Skeletal muscle satellite cell (primary cell): ENCODE measurements around the gene UCP2.
A peak's percentile ranks its signal among the peaks of the same experiment; 100 is the strongest.

Experiments
- H3K27me3 ChIP-seq: 2 replicates; pipeline ENCODE4 v1.7.0; 2013; ENCODE audit warnings: low read length; ENCODE audit not compliant: control insufficient read depth, insufficient read depth
- H3K36me3 ChIP-seq: 2 replicates; pipeline ENCODE4 v1.7.0; 2013; ENCODE audit warnings: mild to moderate bottlenecking, control low read depth, low read length; ENCODE audit not compliant: insufficient read depth
- H3K4me1 ChIP-seq: 2 replicates; pipeline ENCODE4 v1.7.0; 2013; ENCODE audit warnings: low read length; ENCODE audit not compliant: control insufficient read depth, insufficient read depth
- H3K4me2 ChIP-seq: 2 replicates; pipeline ENCODE4 v1.7.0; 2013; ENCODE audit warnings: mild to moderate bottlenecking, low read length
- H3K4me3 ChIP-seq: 2 replicates; pipeline ENCODE4 v1.7.0; 2013; ENCODE audit warnings: low read length
- H3K9ac ChIP-seq: 2 replicates; pipeline ENCODE4 v1.7.0; 2013; ENCODE audit warnings: mild to moderate bottlenecking, low read depth, low read length, moderate library complexity
- H3K9me3 ChIP-seq: replicated peaks from 2 replicates; pipeline ENCODE4 v1.7.0; 2013; ENCODE audit warnings: mild to moderate bottlenecking, control low read depth, low read length

Gene UCP2

GRCh38 chr11:73983741-73984538, 1.3 kb upstream of the UCP2 start:
- Histone ChIP-seq H3K9me3 (no peaks in the 10 kb centered on the region), H3K4me3 (peak overlapping the region; percentile 85), H3K36me3 (no peaks in the 10 kb centered on the region), H3K27me3 (no peaks in the 10 kb centered on the region), H3K4me1 (peaks cover 13% of the 10 kb centered on the region), H3K9ac (peak overlapping the region; percentile 79), H3K4me2 (peak overlapping the region; percentile 100)

GRCh38 chr11:73982990-73983740, 522 bp upstream of the UCP2 start:
- no peaks in the 10 kb centered on the region for H3K9me3 ChIP-seq
- peaks cover 13% of the 10 kb centered on the region for H3K4me1 ChIP-seq
- peak overlapping the region; percentile 79 for H3K9ac ChIP-seq
- H3K36me3 ChIP-seq = no peaks in the 10 kb centered on the region
- peak overlapping the region; percentile 100 for H3K4me2 ChIP-seq
- H3K27me3 ChIP-seq = no peaks in the 10 kb centered on the region
- H3K4me3 ChIP-seq = peak overlapping the region; percentile 85

DNA sequence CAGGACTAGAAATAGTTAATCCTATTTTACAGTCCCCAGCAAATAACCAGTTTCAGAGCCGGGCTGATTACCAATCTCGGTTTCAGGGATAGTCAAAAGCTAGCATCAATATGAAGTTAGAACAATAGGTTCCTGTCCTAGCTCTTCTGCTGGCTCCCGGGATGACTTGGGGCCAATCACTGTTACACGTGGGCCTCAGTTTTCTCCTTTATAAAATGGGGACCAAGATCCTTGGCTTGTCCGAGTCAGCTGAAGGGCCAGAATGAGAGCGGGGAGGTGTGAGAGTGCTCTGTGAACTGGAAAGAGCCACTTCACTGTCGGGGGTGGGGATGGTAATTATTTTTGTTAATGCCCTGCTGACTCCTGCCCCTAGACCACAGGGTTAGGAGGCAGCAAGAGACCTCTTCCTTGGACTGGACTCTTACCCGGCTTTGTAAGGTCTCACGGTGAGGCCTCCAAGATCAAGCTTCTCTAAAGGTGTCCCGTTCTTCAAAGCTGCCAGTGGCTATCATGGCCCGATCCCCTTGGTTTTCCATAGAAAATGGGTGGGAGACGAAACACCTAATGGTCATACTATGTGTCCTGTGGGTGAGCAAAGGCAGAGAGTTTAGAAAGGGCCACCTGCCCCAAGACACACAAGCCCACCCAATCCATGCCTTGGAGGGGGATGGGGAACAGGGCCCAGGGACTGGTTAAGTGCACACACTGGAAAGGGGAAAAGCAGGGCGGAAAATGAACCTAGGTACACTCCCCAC, 1.4 kb downstream of the UCP2 start:
- Histone ChIP-seq H3K27me3 (no peaks in the 10 kb centered on the region), H3K4me1 (peaks cover 13% of the 10 kb centered on the region), H3K4me2 (peak overlapping the region; percentile 100), H3K9me3 (no peaks in the 10 kb centered on the region), H3K9ac (no peak overlapping the region), H3K36me3 (no peaks in the 10 kb centered on the region), H3K4me3 (no peak overlapping the region)

DNA sequence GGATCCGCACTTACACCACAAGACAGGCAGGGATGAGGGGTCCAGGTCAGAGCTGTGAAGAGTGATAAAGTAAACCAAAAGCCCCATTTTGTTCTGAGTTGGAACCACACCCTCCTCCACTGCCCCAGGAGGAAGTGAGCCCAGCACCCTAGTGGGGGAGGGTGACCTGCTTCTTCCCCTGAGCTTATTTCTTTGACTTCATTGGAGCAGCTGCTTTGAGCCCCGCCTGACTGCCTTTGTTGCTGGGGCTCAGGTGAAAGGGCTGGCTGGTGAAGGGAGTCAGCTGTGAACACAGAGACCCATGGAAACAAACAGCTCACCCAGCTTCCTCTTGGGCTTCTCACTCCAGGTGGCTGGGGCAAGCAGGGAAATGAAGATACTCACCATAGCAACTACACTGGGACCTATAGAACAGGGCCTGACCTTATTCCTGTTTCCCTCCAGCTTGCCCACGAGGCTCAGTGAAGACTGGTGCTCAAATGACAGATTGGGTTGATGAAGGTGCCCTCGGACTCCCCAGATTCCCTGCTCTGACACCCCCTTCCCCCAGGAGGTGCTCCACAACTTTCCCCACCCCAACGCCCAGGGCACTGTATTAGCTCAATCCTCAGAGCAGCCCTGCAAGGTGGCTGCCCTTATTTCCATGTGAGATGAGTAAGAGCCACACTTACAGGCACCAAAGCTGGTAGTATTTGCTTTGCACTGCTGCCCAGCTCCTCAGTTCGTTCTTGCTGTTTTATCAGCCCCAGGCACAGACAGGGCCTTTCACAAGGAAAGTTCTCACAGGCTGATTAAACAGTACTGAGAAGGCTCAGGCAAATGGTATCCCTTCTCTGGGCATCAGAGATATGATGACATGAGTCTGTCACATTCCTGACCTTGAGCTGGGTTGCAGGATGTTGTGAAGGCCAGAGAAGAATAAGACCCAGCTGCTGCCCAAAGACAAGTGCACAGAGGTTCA, 2.4 kb downstream of the UCP2 start:
- no peak overlapping the region for H3K4me2 ChIP-seq
- H3K4me3 ChIP-seq = no peak overlapping the region
- no peaks in the 10 kb centered on the region for H3K9me3 ChIP-seq
- no peaks in the 10 kb centered on the region for H3K27me3 ChIP-seq
- peaks cover 13% of the 10 kb centered on the region for H3K4me1 ChIP-seq
- no peak overlapping the region for H3K9ac ChIP-seq
- H3K36me3 ChIP-seq = no peaks in the 10 kb centered on the region

GRCh38 chr11:73978576-73979086, 4.0 kb downstream of the UCP2 start:
- Histone ChIP-seq H3K9ac (no peak overlapping the region), H3K4me1 (peaks cover 19% of the 10 kb centered on the region), H3K9me3 (no peaks in the 10 kb centered on the region), H3K4me3 (no peak overlapping the region), H3K36me3 (no peaks in the 10 kb centered on the region), H3K4me2 (no peak overlapping the region), H3K27me3 (no peaks in the 10 kb centered on the region)

GRCh38 chr11:73977856-73978519, 4.7 kb downstream of the UCP2 start:
- Histone ChIP-seq H3K9me3 (no peaks in the 10 kb centered on the region), H3K27me3 (no peaks in the 10 kb centered on the region), H3K4me3 (no peak overlapping the region), H3K36me3 (no peaks in the 10 kb centered on the region), H3K4me1 (peaks cover 15% of the 10 kb centered on the region), H3K4me2 (no peak overlapping the region), H3K9ac (no peak overlapping the region)

DNA sequence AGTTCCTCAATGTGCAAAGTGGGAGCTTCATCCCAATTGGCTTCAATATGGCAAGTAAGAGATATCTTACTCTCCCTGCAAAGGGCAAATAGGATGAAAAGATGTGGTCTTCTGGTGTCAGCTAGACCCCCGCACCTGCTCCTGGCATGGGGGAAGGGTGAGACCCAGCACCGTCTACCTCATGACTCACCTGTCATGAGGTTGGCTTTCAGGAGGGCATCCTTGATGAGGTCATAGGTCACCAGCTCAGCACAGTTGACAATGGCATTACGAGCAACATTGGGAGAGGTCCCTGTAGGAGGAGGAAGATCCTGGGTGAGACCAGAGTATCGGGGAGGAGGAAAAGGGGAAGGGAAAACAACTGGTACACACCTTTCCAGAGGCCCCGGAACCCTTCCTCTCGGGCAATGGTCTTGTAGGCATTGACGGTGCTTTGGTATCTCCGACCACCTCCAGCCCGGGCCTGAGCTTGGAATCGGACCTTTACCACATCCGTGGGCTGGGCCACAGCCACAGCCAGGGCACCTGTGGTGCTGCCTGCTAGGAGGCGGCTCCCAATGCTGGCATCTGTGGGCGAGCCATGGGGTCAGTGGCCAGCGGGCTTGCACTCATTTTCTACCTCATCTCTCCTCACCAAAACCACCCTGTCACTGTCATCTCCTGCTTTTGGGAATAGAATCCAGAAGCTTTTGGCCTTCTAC, 6.0 kb downstream of the UCP2 start:
- no peaks in the 10 kb centered on the region for H3K36me3 ChIP-seq
- no peak overlapping the region for H3K4me3 ChIP-seq
- H3K4me1 ChIP-seq = peaks cover 10% of the 10 kb centered on the region
- H3K9ac ChIP-seq = no peak overlapping the region
- H3K27me3 ChIP-seq = no peaks in the 10 kb centered on the region
- no peaks in the 10 kb centered on the region for H3K9me3 ChIP-seq
- H3K4me2 ChIP-seq = no peak overlapping the region

DNA sequence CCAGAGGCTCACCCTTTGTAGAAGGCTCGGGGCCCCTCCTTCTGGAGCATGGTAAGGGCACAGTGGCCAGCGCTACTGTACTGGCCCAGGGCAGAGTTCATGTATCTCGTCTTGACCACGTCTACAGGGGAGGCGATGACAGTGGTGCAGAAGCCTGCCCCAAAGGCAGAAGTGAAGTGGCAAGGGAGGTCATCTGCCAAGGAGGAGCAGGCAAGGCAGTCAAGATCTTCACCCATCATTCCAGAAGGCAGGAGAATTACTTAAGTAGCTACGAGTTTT, 7.2 kb downstream of the UCP2 start:
- Histone ChIP-seq H3K4me3 (no peak overlapping the region), H3K9me3 (no peaks in the 10 kb centered on the region), H3K9ac (no peak overlapping the region), H3K27me3 (no peaks in the 10 kb centered on the region), H3K4me2 (no peak overlapping the region), H3K4me1 (peaks cover 10% of the 10 kb centered on the region), H3K36me3 (no peaks in the 10 kb centered on the region)

DNA sequence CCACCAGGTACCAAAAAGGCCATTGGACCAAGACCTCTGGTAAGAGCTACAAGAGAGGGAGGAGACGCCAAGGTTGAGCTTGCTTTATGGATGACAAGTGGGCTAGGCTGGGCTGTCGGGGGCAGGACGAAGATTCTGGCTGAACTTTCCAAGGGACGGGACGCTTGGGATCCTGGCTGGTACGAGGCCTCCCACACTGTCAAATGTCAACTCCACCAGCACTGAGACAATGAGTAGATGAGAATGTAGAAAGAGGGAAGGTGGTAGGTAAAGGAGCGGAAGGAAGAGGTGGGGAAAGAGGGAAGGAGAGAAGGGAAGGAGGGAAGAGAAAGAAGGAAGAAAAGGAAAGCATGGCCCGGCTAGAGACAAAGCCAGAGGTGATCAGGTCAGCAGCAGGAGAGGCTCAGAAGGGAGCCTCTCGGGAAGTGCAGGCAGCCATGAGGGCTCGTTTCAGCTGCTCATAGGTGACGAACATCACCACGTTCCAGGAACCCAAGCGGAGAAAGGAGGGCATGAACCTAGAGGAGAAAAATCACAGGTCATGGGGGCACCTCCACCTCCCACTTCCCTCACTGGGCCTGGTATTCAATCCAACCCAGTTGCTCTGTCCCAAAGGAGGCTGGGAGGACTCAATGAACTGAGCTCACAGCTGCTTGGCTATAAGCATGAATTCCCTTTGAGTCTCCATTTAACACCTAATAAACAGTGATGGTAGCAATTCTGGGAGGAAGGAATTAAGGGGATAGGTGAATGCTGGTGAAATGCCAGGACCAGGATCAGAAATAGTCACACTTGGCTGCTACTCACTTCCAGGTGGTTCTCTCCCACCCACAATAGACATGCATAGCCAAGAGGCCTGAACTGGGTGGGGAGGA, 7.8 kb downstream of the UCP2 start:
- H3K4me1 ChIP-seq = peaks cover 10% of the 10 kb centered on the region
- no peaks in the 10 kb centered on the region for H3K27me3 ChIP-seq
- no peak overlapping the region for H3K4me2 ChIP-seq
- no peaks in the 10 kb centered on the region for H3K9me3 ChIP-seq
- no peak overlapping the region for H3K9ac ChIP-seq
- no peaks in the 10 kb centered on the region for H3K36me3 ChIP-seq
- H3K4me3 ChIP-seq = no peak overlapping the region
